Inflammatory macrophage (primary cell): ENCODE data around the gene DARS1.
"Not testable (repeated sequence)": the region's sequence is repeated elsewhere in the genome, so short reads cannot be mapped to it uniquely, and the experiment has no call there.

Experiments used
- DNase-seq, 2 donors: peaks; one replicate each; pipeline ENCODE4 v3.0.0-alpha.2; 2020 to 2022

Gene DARS1

DNA sequence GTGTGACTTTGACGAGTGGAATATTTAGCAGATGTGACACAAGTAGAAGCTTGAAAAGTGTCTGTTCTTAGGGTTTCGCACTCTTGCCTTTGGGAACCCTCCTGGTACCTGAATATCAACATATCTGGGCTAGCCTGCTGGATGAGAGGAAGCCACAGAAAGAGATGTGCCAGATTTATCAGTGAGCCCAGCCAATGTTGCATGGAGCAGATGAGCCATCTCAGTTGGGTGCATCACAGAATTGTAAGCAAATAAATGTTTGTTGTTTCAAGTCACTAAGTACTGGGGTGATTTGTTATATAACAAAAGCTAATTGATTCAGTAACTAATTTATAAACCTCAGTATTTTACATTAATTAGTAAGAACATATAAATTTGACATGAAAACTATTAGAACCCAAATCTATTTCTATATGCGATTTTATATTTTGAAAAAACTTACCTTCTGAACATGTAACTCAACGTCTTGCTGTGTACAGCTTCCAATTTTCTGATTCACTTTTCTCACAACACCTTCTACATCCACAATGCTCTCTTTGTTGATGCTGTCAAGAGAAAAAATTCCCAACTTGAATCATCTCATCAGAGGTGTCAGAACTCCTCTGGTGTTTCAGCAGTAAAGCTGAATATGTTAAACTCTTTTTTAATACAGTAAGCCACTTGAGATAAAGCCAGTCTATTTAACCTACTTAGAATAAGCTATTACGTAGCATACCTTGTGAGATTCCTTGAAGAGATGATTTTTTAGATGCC is 42.3 kb downstream of the DARS1 start:
- DNase-seq, result no peak

DNA sequence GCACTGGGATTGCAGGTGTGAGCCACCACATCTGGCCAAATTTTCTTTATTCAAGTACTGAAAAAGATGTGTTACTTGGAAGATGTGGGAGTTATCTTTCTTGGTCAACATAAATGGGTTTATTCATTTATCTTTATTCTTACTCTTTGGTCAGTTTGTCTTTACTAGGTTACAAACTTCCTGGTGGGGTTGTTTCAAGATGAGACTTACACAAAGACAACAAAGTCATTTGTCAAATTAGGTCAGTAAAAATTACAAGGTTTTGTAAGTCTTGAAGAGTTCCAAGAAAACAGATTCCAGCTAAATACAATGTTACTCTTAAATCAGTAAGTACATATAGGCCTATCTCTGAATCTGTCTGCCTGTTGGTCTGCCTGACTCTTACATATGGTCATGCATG is 48.9 kb downstream of the DARS1 start:
- no peak for DNase-seq

GRCh38 chr2:135935914-135936313 is 49.5 kb downstream of the DARS1 start:
- DNase-seq, result no peak

- peak; percentile 52 to 84 for DNase-seq
Measured at GRCh38 chr2:135931776-135932443, 53.5 kb downstream of the DARS1 start.

GRCh38 chr2:135926605-135927004 is 58.8 kb downstream of the DARS1 start:
- DNase-seq, result no peak

GRCh38 chr2:135925571-135925970 is 59.9 kb downstream of the DARS1 start:
- no peak for DNase-seq

DNA sequence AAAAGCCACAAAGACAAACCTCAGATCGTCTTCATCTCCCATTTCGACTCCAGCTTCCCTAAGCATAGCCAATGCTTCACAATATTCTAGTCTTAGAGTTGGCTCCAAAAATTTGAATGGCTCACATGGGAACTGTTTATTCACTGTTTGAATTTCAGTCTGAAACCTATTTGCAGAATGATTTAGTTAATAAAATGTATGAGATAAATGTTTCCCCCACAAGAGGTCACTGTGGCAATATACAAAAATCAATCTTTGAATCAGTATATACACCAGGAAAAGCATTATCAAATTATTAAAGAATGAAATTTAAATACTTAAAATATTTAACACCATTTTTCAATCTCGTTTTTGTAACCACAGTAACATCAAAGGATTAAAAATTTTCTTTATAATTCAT is 69.2 kb downstream of the DARS1 start:
- DNase-seq, result peak in 1 of 2 donors; percentile 71

GRCh38 chr2:135914485-135914884 is 70.9 kb downstream of the DARS1 start:
- peak; percentile 12 to 30 for DNase-seq

DNA sequence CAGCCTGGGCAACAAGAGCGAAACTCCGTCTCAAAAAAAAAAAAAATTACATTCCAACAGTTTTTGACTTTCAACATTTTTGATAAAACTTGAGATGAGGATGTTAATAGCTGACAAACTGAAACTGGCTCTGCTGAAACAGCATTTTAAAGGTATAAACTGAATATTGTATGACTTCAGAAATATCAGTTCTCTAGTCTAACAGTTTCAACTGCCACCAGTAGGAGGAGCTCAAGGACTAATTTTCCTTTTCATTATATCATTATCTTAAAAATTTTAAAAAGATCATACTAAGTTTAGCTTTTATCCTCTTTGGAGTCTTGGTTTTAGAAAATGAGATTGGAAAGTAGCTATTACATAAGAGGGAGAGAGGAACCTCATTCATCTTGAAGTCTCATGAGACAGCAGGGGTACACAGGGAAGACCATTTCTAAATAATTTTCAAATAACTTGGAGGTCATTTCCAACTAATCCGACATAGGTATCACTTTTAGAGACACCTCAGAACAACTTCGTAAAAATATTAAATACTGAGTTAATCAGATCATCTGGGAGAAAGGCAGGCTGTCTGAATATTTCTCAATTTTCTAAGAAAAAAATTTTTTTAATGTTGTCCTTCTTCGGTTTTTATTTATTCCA is 71.6 kb downstream of the DARS1 start:
- DNase-seq, result peak; percentile 63 to 76

DNA sequence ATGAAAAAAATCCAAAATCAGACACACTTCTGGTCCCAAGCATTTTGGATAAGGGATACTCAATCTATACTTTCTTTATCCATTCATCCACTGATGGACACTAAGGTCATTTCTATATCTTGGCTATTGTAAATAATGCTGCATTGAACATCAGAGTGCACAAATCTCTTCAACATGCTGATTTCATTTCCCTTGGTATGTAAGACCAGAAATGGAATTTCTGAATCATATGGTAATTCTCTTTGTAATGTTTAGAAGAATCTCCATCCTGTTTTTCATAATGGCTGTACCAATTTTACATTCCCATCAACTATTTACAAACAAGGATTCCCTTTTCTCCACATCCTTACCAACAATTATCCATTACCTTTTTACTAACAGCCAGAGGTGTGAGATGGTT is 75.5 kb downstream of the DARS1 start:
- no peak for DNase-seq

DNA sequence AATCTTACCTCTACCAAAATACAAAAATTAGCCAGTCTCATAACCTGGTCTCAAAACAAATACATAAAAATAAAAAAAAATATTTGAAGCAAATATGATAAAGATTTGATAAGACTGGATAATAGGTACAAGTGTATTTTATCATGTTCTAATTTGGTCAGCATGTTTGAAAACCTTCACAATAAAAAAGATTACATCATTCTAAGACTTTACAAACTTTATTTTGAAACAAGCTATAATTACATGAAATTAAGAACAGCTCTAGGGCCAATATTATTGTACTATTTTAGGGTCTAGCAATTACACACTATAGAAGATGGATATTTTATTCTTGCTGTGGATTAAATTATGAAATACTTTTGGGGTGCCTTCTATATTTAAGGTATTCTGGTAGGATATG is 79.7 kb downstream of the DARS1 start:
- DNase-seq, result no peak

DNA sequence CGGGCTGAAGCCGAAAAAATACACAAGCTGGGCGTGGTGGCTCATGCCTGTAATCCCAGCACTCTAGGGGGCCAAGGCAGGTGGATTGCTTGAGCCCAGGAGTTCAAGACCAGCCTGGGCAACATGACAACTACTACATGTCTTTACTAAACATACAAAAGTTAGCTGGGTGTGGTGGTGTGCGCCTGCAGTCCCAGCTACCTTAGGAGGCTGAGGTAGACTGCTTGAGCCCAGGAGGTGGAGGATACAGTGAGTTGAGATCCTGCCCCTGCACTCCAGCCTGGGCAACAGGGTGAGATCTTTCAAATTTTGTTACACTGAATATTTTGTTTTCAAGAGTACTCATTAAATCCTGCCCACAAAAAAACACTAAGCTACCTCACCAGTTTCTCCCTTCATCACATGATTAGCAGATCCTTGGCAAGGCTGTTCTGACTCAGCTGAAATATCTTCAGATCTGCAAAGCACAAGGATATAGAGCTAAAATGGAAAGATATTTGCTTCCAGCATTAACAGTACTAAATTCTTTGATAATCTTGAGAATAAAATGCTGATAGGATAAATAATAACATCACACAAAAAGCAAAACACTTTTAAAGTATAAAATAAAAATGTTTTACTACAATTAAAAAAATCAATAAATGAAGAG is 81.0 kb downstream of the DARS1 start:
- peak; percentile 5 to 17 for DNase-seq

DNA sequence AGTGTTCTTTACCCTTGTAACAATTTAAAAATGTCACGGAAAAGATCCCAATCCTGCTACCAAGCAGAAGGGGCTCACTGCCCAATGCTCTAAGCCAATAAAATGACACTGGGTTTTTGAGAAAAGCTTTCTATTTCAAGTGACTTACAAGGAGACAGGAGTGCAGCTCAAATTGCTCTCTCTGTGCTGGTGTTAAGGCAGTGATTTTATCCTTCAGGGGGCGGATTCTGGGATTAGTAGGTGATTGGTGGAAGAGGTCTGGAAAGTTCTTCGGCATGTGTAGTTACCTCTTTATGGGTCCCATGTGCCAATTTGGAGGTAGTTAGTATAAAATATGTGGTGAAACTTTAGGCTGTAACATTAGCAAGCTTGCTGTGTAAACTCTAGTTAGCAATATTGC is 81.8 kb downstream of the DARS1 start:
- no peak for DNase-seq

DNA sequence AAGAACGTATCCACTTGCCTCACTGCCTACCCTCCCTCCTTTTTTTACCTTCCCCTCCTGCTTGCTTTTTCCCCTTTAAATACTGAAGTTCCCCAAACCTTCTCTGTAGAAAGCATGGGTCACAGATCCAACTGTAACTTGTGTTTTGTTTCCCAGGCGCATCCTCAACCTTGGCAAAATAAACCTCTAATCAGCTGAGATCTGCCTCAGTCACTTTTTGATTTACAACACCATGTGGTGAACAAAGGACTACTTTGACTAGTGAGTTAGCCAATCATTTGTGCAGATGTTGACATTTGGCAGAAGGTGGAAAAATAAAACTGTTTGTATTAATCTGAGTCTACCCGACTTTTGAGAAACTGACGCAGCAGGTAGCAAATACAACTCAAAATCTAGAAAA is 85.9 kb downstream of the DARS1 start:
- DNase-seq, result no peak

- no peak for DNase-seq
Measured at GRCh38 chr2:135898234-135898786, 87.1 kb downstream of the DARS1 start.

DNA sequence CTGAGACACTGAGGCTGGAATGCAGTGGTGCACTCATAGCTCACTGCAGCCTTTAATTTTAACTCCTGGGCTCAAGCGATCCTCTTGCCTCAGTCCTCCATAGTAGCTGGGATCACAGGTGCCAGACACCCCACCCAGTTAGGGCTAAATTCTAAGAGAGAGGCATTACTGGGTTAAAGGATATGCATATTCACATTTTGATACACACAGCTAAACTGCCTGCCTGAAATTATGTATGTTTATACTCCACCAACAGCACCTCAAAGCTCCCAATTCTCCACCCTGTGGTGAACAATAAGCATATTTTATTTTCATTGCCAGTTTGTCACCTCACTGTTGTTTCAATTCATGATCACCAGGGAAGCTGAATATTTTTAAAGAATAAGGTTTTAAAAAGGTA is 90.5 kb downstream of the DARS1 start:
- DNase-seq, result no peak

DNA sequence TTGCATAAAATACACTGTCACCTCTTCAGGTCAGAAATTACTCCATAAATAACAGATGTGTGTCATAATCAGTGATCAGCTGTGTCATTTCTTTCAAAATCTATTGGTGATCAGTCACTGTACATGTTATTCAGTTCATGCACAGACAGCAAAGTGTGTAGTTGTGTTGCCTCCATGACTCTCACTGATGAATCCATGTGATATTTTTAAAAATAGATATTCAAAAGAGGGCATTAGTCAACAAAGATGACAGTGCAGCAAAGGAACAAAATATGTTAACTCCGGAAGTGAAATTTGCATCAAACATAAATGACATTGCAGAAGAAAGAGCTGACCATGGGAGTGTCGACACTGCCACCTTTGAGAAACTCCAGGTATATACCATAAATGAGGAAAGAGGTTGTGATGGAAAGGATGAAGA is 92.0 kb downstream of the DARS1 start:
- DNase-seq, result peak; percentile 53 to 73

DNA sequence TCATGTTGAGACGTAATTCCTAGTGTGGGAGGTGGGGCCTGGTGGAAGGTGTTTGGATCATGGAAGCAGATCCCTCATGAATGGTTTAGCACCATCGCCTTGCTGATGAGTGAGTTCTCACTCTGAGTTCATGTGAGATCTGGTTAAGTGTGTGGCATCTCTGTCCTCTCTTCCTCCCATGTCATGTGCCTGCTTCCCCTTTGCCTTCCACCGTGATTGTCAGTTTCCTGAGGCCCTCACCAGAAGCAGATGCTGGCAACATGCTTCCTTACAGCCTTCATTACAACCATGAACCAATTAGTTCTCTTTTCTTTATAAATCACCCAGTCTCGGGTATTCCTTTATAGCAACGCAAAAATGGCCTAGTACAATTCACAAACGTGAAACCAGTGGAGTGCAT is 94.6 kb downstream of the DARS1 start:
- peak; percentile 73 to 76 for DNase-seq

DNA sequence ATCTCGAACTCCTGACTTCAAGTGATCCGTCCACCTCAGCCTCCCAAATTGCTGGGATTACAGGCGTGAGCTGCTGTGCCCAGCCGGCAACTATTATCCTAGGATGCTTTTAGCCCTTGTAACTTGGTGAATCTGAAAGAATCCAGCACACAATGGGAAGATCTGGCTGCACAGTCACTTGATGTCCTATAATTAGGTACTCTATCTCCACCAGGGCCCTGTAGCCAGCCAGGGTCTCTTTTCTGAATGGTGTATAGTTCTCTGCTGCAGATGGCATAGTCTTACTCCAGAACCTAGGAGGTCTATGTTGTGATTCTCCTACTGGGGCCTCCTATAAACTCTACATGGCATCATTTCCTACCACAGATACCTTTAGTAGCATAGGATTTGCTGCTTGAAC is 95.3 kb downstream of the DARS1 start:
- no peak for DNase-seq

- not testable (repeated sequence) for DNase-seq
Measured at GRCh38 chr2:135888587-135888986, 96.8 kb downstream of the DARS1 start.

GRCh38 chr2:135885709-135886108 is 99.7 kb downstream of the DARS1 start:
- peak in 1 of 2 donors; percentile 35 for DNase-seq

- no peak for DNase-seq
Measured at GRCh38 chr2:135882415-135882814, 103.0 kb downstream of the DARS1 start.

DNA sequence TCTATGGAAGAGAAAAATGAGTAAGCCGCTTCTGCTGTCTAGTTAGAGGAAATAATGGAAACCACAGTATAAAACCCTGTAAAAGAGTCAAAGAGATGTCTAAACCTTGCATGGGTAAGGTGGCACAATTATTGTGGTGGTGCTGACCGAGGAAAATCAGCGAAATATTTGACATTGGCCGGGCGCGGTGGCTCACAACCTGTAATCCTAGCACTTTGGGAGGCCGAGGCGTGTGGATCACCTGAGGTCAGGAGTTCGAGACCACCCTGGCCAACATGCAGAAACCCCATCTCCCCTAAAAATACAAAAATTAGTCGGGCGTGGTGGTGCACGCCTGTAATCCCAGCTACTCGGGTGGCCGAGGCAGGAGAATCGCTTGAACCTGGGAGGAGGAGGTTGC is 108.7 kb downstream of the DARS1 start:
- DNase-seq, result not testable (repeated sequence)
